NCI-H2029 (cell line): Measurements from ENCODE around the gene SERPING1.
A peak's percentile ranks its signal among the peaks of the same experiment; 100 is the strongest.

Experiments used
- DNase-seq: peaks from one replicate; lab custom pipeline; 2025; lab: John Stamatoyannopoulos, UW

Gene SERPING1

GRCh38 chr11:57652662-57653061, 55.2 kb downstream of the SERPING1 start:
- DNase-seq: no peak

DNA sequence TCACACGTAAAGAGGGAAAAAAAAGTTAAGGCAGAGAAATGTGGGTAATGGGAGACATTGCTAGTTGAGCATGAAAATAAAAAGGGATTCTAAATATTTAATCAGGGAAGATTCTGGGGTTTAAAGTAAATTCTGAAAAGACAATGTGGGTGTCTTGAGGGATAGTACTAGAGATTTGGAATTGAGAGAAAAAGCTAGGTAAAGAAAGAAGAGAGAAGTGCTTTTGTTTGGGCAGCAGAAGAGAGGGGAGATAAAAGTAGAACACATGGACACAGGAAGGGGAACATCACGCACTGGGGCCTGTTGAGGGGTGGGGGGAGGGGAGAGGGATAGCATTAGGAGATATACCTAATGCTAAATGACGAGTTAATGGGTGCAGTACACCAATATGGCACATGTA, 55.7 kb downstream of the SERPING1 start:
- no peak for DNase-seq

- no peak for DNase-seq
Observed at GRCh38 chr11:57656885-57657193, 59.4 kb downstream of the SERPING1 start.

DNA sequence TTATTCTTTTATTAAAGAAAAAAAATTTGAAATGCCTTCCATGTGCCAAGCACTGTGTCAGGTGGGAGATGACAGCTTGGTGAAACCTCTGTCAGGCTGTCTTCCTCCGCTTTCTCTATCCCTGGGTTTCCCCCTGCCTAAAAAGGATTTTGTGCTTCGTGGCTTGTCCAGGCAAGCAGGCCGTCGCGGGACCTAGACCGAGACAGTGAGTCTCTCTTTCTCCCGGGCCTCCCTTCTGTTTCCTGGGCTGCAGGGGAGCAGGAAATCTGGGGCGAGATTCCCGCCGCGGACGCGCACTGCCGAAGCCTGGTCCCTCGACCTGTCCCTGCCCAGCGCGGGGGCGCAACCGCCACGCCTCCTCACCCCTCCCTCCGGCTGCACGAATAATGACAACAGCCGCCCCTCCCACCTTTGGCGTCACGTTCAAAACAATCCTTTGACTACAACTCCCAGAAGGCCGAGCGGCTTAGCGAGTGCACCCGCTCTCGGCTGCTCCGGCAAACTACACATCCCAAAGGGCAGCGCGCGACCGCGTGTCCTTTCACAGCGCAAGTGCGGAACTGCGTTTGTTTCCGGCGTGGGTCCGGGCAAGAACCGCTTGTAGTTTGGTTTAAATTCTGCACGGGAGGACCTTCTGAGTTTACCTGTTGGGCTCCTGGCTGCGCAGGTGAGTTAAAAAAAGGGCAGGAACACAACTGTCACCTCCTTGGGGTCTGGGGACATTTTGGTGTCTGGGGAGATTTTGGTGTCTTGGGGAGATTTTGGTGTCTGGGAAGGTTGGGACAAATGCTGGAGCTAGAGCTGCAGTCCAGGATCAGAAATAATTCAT, 59.9 kb downstream of the SERPING1 start, which contains the start of gene CLP1:
TSS of gene CLP1 (plus strand) at position 569 of the 829 bp plus-strand sequence. CDS start 1,715 bp downstream, outside the sequence.
- peak; percentile 97 for DNase-seq

GRCh38 chr11:57658023-57658361, 60.5 kb downstream of the SERPING1 start:
- no peak for DNase-seq

DNA sequence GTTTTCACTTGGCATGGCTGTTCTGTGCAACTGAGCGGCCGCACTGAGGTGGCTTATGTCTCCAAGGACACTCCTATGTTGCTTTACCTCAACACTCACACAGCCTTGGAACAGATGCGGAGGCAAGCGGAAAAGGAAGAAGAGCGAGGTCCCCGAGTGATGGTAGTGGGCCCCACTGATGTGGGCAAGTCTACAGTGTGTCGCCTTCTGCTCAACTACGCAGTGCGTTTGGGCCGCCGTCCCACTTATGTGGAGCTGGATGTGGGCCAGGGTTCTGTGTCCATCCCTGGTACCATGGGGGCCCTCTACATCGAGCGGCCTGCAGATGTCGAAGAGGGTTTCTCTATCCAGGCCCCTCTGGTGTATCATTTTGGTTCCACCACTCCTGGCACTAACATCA, 62.2 kb downstream of the SERPING1 start:
- DNase-seq: no peak

DNA sequence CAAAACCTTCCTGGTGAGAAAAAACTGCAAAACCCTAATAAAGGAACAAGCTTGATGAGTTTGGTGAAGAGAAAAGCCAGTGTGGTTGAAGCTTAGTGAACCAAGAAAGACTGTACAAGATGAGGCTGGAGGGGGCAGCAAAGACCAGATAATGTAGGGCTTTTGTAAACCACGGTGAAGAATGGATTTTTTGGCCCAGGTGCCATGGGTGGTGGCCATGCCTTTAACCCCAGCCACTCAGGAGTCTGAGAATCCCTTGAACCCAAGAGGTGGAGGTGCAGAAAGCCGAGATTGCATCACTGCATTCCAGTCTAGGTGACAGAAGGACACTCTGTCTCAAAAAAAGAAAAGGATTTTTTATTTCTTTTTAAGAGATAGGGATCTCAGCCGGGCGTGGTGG, 65.4 kb downstream of the SERPING1 start:
- no peak for DNase-seq

GRCh38 chr11:57663975-57664374, 66.5 kb downstream of the SERPING1 start:
- DNase-seq: no peak
